Measurements from ENCODE around the gene RCAN1.

The RCAN1 gene

DNA sequence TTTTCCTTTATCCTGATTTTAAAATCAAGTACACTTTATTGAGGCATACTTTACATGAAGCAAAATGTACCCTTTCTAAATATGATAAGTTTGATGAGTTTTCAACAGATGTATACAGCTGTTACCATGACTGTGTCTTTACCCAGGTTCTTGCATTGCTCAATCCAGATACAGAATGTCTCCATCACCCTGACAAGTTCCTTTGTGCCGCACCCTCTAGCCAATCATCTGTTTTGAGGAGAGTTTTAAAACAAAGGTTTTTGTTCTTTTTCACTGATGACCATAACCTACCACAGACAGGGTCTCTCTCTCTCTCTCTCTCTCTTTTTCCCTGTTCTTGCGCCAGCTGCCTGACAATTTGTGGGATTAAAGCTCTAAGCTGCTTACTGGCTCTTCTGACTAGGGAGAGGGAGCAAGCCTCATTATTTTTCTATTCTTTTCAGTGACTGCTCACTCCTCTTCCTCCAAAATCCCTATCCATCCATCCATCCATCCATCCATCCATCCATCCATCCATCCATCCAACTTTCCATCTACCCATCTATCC lies 101.7 kb downstream of the RCAN1 start:
- H3K27me3 Mint-ChIP-seq (ENCODE audit: low read depth): no peaks in the 10 kb centered on the region
- H3K36me3 Mint-ChIP-seq (ENCODE audit: low read depth): peaks cover 14% of the 10 kb centered on the region
- TF ChIP-seq, protein P1, sequence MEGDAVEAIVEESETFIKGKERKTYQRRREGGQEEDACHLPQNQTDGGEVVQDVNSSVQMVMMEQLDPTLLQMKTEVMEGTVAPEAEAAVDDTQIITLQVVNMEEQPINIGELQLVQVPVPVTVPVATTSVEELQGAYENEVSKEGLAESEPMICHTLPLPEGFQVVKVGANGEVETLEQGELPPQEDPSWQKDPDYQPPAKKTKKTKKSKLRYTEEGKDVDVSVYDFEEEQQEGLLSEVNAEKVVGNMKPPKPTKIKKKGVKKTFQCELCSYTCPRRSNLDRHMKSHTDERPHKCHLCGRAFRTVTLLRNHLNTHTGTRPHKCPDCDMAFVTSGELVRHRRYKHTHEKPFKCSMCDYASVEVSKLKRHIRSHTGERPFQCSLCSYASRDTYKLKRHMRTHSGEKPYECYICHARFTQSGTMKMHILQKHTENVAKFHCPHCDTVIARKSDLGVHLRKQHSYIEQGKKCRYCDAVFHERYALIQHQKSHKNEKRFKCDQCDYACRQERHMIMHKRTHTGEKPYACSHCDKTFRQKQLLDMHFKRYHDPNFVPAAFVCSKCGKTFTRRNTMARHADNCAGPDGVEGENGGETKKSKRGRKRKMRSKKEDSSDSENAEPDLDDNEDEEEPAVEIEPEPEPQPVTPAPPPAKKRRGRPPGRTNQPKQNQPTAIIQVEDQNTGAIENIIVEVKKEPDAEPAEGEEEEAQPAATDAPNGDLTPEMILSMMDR (IDR thresholded peaks at IDR 0.05; ENCODE audit: unreplicated experiment in 3 of 3): no peak
- H3K4me1 Mint-ChIP-seq: no peaks in the 10 kb centered on the region
- no peak overlapping the region for H3K27ac Mint-ChIP-seq
- H3K4me3 Mint-ChIP-seq: no peak overlapping the region
- no peaks in the 10 kb centered on the region for H3K9me3 Mint-ChIP-seq

DNA sequence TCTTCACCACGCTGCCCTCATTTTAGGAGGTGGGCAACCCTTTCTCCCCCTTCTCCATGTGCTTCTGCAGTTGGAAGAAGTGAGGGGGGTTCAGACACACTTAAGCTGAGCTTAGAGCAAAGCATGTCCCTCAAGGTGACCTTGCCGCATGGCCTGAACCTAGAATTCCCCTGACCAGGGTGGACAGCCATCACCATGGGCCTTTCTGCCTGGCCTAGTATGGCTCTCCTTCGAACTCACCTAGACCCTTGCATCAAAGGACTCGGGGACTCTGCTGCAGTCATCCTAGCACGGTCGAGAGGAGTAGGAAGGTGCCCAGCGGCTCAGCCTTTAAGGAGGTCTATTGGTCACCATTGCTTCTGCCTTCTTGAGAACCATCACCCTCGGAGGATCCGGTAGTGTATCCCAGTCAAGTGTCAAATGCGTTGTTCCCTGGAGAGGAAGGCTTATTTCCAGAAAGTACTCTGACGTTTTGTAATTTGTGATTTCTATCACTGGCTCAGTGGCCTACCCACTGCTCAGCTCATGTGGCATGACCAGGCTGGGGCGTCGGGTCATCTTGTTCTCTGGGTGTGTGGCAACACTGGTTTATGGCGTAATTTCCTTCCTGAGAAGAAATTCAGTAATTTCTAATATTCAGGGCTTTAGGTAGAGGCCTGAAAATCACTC lies 103.0 kb downstream of the RCAN1 start, which contains the start of gene KCNE1:
Gene KCNE1, minus strand, starts transcription at position 424 of the 669 bp plus-strand sequence. CDS start 62,576 bp downstream, outside the sequence.
- Mint-ChIP-seq H3K36me3 (ENCODE audit: low read depth) (peaks cover under 1% of the 10 kb centered on the region), H3K27ac (no peak within 1 kb of the TSS), H3K27me3 (ENCODE audit: low read depth) (peaks cover 5% of the 10 kb centered on the region), H3K9me3 (no peaks in the 10 kb centered on the region), H3K4me1 (no peaks in the 10 kb centered on the region), H3K4me3 (no peak within 1 kb of the TSS)
- TF ChIP-seq, protein P1 (IDR thresholded peaks at IDR 0.05; ENCODE audit: unreplicated experiment in 3 of 3): no peak

DNA sequence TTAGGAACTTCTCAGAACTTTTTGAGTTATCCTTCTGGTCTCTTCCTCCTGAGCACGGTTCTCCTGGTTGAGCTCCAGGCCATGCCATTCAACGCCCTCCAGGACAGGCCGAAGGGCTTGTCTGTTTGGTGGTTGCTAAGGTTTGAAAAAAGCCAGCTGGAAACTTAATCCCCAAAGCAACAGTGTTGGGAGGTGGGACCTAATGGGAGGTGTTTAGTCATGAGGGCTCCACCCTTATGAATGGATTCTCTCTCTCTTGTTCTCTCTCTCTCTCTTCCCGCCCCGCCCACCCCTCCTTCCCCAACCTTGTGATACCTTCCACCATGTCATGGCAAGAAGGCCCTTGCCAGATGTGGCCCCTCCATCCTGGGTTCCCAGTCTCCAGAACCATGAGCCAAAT lies 103.7 kb downstream of the RCAN1 start:
- Mint-ChIP-seq H3K36me3 (ENCODE audit: low read depth) (no peaks in the 10 kb centered on the region), H3K27me3 (ENCODE audit: low read depth) (peaks cover 5% of the 10 kb centered on the region), H3K4me3 (no peak overlapping the region), H3K9me3 (no peaks in the 10 kb centered on the region), H3K27ac (no peak overlapping the region), H3K4me1 (no peaks in the 10 kb centered on the region)
- TF ChIP-seq, protein P1 (IDR thresholded peaks at IDR 0.05; ENCODE audit: unreplicated experiment in 3 of 3): no peak

DNA sequence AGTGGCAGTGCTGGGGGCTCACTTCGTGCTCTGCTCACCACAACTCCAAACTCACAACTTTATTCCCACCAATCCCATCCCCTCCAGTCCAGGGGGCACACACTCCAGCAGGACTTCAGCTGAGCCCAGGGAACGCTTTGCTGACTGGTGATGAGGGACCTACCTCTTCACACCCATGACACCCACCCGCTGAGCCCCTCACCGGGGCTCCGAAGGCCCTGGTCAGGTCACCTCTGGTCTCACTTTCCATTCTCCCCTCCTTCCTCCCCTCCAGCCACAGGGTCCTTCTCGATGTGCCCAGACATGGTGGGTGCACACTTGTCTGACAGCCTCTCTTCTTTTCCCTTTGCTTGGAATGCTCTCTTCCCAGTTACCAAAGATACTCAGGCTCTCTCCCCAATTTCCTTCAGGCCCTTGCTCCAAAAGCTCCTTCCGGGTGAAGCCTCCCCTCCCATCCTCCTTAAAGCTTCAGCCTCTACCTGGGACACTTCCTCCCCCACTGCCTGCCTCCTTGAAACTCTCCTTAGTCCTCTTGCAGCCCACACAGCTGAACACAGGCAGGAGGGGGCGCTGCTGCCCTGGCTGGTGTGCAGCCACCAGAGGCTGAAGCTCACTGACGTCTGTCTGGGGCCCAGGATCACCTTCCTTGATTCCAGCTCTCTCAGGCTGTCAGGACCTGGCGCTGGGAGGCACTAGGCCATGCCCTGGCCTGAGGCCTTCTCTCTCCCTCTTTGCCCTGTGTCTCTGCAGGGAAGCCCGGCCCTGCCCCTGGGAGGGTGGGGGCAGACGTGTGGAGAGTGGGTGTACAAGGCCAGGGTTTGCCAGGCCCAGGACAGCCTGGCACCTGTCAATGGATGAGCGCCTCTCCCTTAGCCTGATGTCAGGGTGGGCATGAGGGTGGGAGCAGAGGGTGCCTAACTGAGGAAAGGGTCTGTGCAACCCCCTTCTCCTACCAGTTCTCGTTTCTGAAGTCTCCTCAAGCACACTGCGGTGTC lies 104.5 kb downstream of the RCAN1 start:
- peaks cover 8% of the 10 kb centered on the region for H3K27me3 Mint-ChIP-seq (ENCODE audit: low read depth)
- H3K4me1 Mint-ChIP-seq: no peaks in the 10 kb centered on the region
- no peak overlapping the region for H3K27ac Mint-ChIP-seq
- no peaks in the 10 kb centered on the region for H3K9me3 Mint-ChIP-seq
- no peak overlapping the region for H3K4me3 Mint-ChIP-seq
- TF ChIP-seq, protein P1 (IDR thresholded peaks at IDR 0.05; ENCODE audit: unreplicated experiment in 3 of 3): peak; percentile 25 to 43 (median 30)
- no peaks in the 10 kb centered on the region for H3K36me3 Mint-ChIP-seq (ENCODE audit: low read depth)

DNA sequence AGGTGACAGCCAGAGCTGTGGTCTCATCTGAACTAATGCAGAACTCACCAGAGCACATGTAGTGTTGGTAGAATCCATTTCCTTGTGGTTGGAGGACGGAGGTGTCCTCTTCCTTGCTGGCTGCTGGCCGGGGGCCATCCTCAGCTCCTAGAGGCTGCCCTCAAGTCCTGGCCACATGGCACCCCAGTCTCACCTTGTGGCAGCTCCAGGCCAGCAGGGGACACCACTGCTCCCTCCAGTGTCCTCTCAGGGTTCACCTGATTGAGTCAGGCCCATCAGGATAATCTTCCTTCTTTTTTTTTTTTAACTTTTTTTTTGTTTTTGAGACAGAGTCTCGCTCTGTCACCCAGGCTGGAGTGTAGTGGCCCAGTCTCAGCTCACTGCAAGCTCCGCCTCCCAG lies 105.8 kb downstream of the RCAN1 start:
- peaks cover 8% of the 10 kb centered on the region for H3K27me3 Mint-ChIP-seq (ENCODE audit: low read depth)
- TF ChIP-seq, protein P1 (IDR thresholded peaks at IDR 0.05; ENCODE audit: unreplicated experiment in 3 of 3): no peak
- no peaks in the 10 kb centered on the region for H3K36me3 Mint-ChIP-seq (ENCODE audit: low read depth)
- H3K9me3 Mint-ChIP-seq: no peaks in the 10 kb centered on the region
- no peaks in the 10 kb centered on the region for H3K4me1 Mint-ChIP-seq
- no peak overlapping the region for H3K27ac Mint-ChIP-seq
- H3K4me3 Mint-ChIP-seq: no peak overlapping the region

Data from nephron (organoid).